ENCODE results near the gene ADAMTS17.

DNA sequence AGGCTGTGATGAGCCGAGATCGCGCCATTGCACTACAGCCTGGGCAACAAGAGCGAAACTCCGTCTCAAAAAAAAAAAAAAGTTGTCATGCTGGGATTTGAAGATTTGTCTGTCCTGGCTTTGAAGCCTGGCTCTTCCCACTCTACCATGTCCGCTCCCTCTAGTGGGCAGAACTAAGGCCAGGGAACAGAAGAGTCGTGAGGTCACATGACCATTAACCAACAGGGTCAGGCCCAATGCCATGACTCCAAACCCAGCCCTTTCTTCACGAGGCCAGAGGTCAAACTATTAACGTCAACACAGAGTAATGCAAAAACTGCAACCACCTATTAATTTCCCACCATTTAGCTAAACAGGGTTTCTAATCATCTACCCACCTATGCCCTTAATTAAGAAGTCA, 212.1 kb downstream of the ADAMTS17 start:
- TF ChIP-seq PHF8 (IDR thresholded peaks at IDR 0.05; ENCODE audit: borderline replicate concordance, low read depth) (no peak), CTCF (IDR thresholded peaks at IDR 0.05) (no peak), HMGXB4 (CRISPR knock-in tag; IDR thresholded peaks at IDR 0.05; ENCODE audit: borderline replicate concordance) (no peak), SMC3 (IDR thresholded peaks at IDR 0.05) (no peak), NFE2L2 (conservative IDR thresholded peaks at IDR 0.05; ENCODE audit: low read length) (no peak), ZC3H11A (IDR thresholded peaks at IDR 0.05) (no peak), POLR2A (IDR thresholded peaks at IDR 0.05; ENCODE audit: low read length) (no peak), JUNB (IDR thresholded peaks at IDR 0.05) (no peak), RAD21 (conservative IDR thresholded peaks at IDR 0.05 in 1 of 2, IDR thresholded peaks at IDR 0.05 in 1 of 2) (no peak)
- TF ChIP-seq, protein P1, sequence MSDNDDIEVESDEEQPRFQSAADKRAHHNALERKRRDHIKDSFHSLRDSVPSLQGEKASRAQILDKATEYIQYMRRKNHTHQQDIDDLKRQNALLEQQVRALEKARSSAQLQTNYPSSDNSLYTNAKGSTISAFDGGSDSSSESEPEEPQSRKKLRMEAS (IDR thresholded peaks at IDR 0.05) = no peak

Data from A549 (cell line).